K562 (cell line): ENCODE results near the gene PSMA7. TPM values are rescaled to one million over a fixed set of nuclear protein-coding genes. Genes with fewer than 3 reads are reported as not detected.

Experiments
- ATAC-seq: fragments of 200-7000 bp; cut with Tn5 transposase; 3 replicates; pipeline ENCODE4 v1.9.1; 2020; ENCODE audit warnings: moderate library complexity
- BruUV-seq: library from RNA; stranded (reverse); fragments of 400-500 nt; replicated peaks from 2 replicates; lab custom pipeline; 2021; lab: Mats Ljungman, UMichigan
- CTCF ChIA-PET: fragments of 300-600 bp; formaldehyde crosslinking; extraction: SDS; loops from one replicate; lab custom pipeline; 2021; ENCODE audit warnings: low intra/inter-chr PET ratio; lab: Yijun Ruan, JAX
- POLR2A ChIA-PET: fragments of 300-600, 350-650 bp; sonication (Branson Sonifier 250); formaldehyde crosslinking; extraction: SDS; loops from one replicate; lab custom pipeline; 2021; ENCODE audit warnings: antibody characterized with exemption, inconsistent platforms; lab: Yijun Ruan, JAX
- DNase-seq, 4 experiments: peaks; one replicate each; pipeline versions ENCODE4 v3.0.0 to v3.0.0-alpha.2; 2011 to 2018; ENCODE audit warnings: low spot score in 3 of 4, mixed read lengths in 3 of 4; ENCODE audit errors: extremely low read depth in 1 of 4
- FAIRE-seq: peaks from 2 replicates; lab custom pipeline; 2011; peaks lifted over from hg19 to GRCh38; lab: Jason Lieb, UNC
- H2AFZ ChIP-seq: 2 replicates; pipeline ENCODE4 v1.6.0; 2011; ENCODE audit warnings: low read depth, low read length, control low read depth, inconsistent platforms
- H3K27ac ChIP-seq: fragments of 200-600 bp; 3 replicates; pipeline ENCODE4 v1.8.0; 2011; ENCODE audit warnings: low read depth, mild to moderate bottlenecking, control low read depth, inconsistent platforms, low read length, moderate library complexity, mixed read lengths; ENCODE audit errors: extremely low read depth
- H3K27me3 ChIP-seq, 2 experiments: fragments of 300-600 bp in 1 of 2; 2 replicates in 1 of 2; 3 replicates in 1 of 2; pipeline versions ENCODE4 v1.6.0 to v1.8.0; 2011; ENCODE audit warnings: inconsistent platforms in 2 of 2, low read length in 2 of 2, mild to moderate bottlenecking in 1 of 2, mixed read lengths in 1 of 2, moderate library complexity in 1 of 2; ENCODE audit not compliant: control insufficient read depth in 2 of 2, insufficient read depth in 2 of 2
- H3K36me3 ChIP-seq: fragments of 300-600 bp; 3 replicates; pipeline ENCODE4 v1.8.0; 2011; ENCODE audit warnings: mild to moderate bottlenecking, low read length, inconsistent platforms; ENCODE audit not compliant: control insufficient read depth, insufficient read depth
- H3K4me1 ChIP-seq, 2 experiments: fragments of 200-600 bp in 1 of 2; replicated peaks in 1 of 2; 2 replicates in 1 of 2; 3 replicates in 1 of 2; pipeline versions ENCODE4 v1.5.1 to v1.8.0; 2011; ENCODE audit warnings: inconsistent platforms in 2 of 2, low read length in 2 of 2, mild to moderate bottlenecking in 1 of 2, mixed read lengths in 1 of 2, moderate library complexity in 1 of 2; ENCODE audit not compliant: control insufficient read depth in 2 of 2, insufficient read depth in 2 of 2
- H3K4me2 ChIP-seq: 2 replicates; pipeline ENCODE4 v1.6.1; 2011; ENCODE audit warnings: low read length, control low read depth, inconsistent platforms, mixed read lengths; ENCODE audit not compliant: insufficient read depth
- H3K4me3 ChIP-seq: fragments of 200-600 bp; sonication (generic), shearing (Covaris generic); 2 replicates; pipeline ENCODE4 v1.5.1; 2016; ENCODE audit warnings: control low read depth, inconsistent platforms
- H3K79me2 ChIP-seq: fragments of 200-600 bp; 3 replicates; pipeline ENCODE4 v1.8.0; 2011; ENCODE audit warnings: low read length, inconsistent platforms; ENCODE audit not compliant: control insufficient read depth, insufficient read depth
- H3K9ac ChIP-seq, 2 experiments: 2 replicates each; pipeline versions ENCODE4 v1.6.0 to v1.6.1; 2011; ENCODE audit warnings: low read depth in 2 of 2, low read length in 2 of 2, control low read depth in 1 of 2, inconsistent platforms in 1 of 2, mild to moderate bottlenecking in 1 of 2, mixed read lengths in 1 of 2; ENCODE audit not compliant: insufficient read depth in 1 of 2
- H3K9me1 ChIP-seq: one replicate; pipeline ENCODE4 v1.6.0; 2011; ENCODE audit warnings: inconsistent platforms, mild to moderate bottlenecking, low read length, moderate library complexity; ENCODE audit not compliant: control insufficient read depth, insufficient read depth
- H3K9me3 ChIP-seq: replicated peaks from 2 replicates; pipeline ENCODE4 v1.5.1; 2011; ENCODE audit warnings: low read depth, low read length, inconsistent platforms; ENCODE audit not compliant: control insufficient read depth, insufficient read depth
- H4K20me1 ChIP-seq: replicated peaks from 2 replicates; pipeline ENCODE4 v1.6.1; 2011; ENCODE audit warnings: low read length, inconsistent platforms, mixed read lengths; ENCODE audit not compliant: control insufficient read depth, insufficient read depth
- CTCF ChIP-seq, 3 experiments: IDR thresholded peaks in 2 of 3; conservative IDR thresholded peaks in 1 of 3; 2 replicates each; pipeline ENCODE4 v1.5.1; 2011 to 2012; ENCODE audit warnings: low read length in 3 of 3, mild to moderate bottlenecking in 3 of 3, control low read depth in 2 of 3, improper control_type of control experiment in 1 of 3, inconsistent platforms in 1 of 3, low read depth in 1 of 3, mixed read lengths in 1 of 3, moderate library complexity in 1 of 3; ENCODE audit not compliant: insufficient read depth in 2 of 3
- SNRNP70 ChIP-seq: fragments of 200-400 bp; formaldehyde crosslinking; optimal IDR thresholded peaks from 2 replicates; pipeline ENCODE3; 2017; ENCODE audit warnings: low read depth, low read length
- WGBS: fragments of 100-300 bp; shearing (Covaris generic); methylation state at CpG from one replicate; pipeline ENCODE4 v1.1.6; 2016; ENCODE audit warnings: low coverage, mixed read lengths; ENCODE audit not compliant: insufficient coverage; ENCODE audit errors: missing lambda C conversion rate; 5-methylcytosine and 5-hydroxymethylcytosine counted together
- in situ Hi-C: fragments of 300-500 bp; cut with MboI; formaldehyde crosslinking; loops from 4 replicates; pipeline ENCODE4 v1.15.0; 2018; ENCODE audit warnings: inconsistent platforms, mixed read lengths
- intact Hi-C: fragments of 100-400 bp; cut with micrococcal nuclease; formaldehyde crosslinking; loops from 2 replicates; pipeline ENCODE4 v1.14.2; 2022
- polyA plus RNA-seq, 8 experiments: library from polyadenylated mRNA; depleted of rRNA in 4 of 8; stranded (reverse) in 5 of 8; unstranded in 3 of 8; fragments of >200 nt; fragmentation: Nextera tagmentation in 2 of 8; fragmentation: Illumina TruSeq in 1 of 8; extraction: Ambion mirVana in 2 of 8; extraction: Trizol in 1 of 8; gene quantifications; 2 replicates each; pipeline versions ENCODE4 v1.2.1 to v1.2.3, GENCODE V29; 2011 to 2014; ENCODE audit warnings: inconsistent platforms in 1 of 8, missing spikeins in 1 of 8
- total RNA-seq, 7 experiments: library from RNA; depleted of rRNA in 6 of 7; stranded (reverse); fragments of >200 nt in 6 of 7; fragmentation: Illumina TruSeq in 2 of 7; extraction: Trizol in 2 of 7; gene quantifications; 2 replicates each; pipeline versions ENCODE4 v1.2.1 to v1.2.3, GENCODE V29; 2011 to 2021; ENCODE audit warnings: low replicate concordance in 1 of 7

PSMA7 gene
- total and polyA plus RNA-seq, 9 of the 15 experiments (the other 6 are each of a cell fraction or from before 2014, with no cell fraction given): 257 to 510 (median 393) TPM

GRCh38 chr20:62156254-62156556, 13.0 kb upstream of the PSMA7 start:
- CTCF ChIA-PET: interaction anchor here (0.7 to 3.3 kb wide), 3 partner anchors 25 to 148 kb away, joined by 3 to 12 read pairs (median 3); no protein-coding TSS in a partner anchor
- Histone ChIP-seq H3K9me3 (no peaks in the 10 kb centered on the region), H3K27me3 (no peaks in the 10 kb centered on the region), H3K36me3 (peaks cover 89% of the 10 kb centered on the region; the same call in 2 of the 3 replicates), H3K4me3 (no peak overlapping the region), H3K4me1 (peaks cover 2 to 47% of the 10 kb centered on the region in 2 experiments; a peak in 3 of 5 replicates), H2AFZ (no peak overlapping the region), H3K4me2 (no peak overlapping the region), H3K27ac (no peak overlapping the region), H3K9ac (no peak overlapping the region; a peak in 1 of 4 replicates), H3K9me1 (peaks cover 9% of the 10 kb centered on the region), H4K20me1 (peaks cover 21% of the 10 kb centered on the region), H3K79me2 (peaks cover 79% of the 10 kb centered on the region)
- ATAC-seq (peak; percentile 18; the same call in 2 of the 3 replicates), FAIRE-seq (no peak), DNase-seq (no peak)
- TF ChIP-seq SNRNP70: no peak
- TF ChIP-seq CTCF (IDR thresholded peaks at IDR 0.05 in 2 of 3, conservative IDR thresholded peaks at IDR 0.05 in 1 of 3; ENCODE audit: insufficient read depth in 2 of 3, low read depth in 1 of 3, low read length in 3 of 3): 0 out of 6 replicates have a peak, but pooled peaks of 1 of the 3 experiments have one; percentile 10
- 69% methylated on average over 3 of the region's 3 CpGs for WGBS
- intact Hi-C loops: loop anchor here (5.0 kb wide), 1 partner anchor 144 kb away; no protein-coding TSS in a partner anchor
- BruUV-seq: no TSS peak
- in situ Hi-C loops: no loop called here
- POLR2A ChIA-PET: interaction anchor here (0.6 to 0.7 kb wide), 2 partner anchors 19 to 89 kb away, joined by 3 read pairs; no protein-coding TSS in a partner anchor
